Ascending aorta (tissue), 2 donors: ENCODE data around the gene NFS1. TPM values are rescaled to one million over a fixed set of nuclear protein-coding genes. Genes with fewer than 3 reads are reported as not detected.
A peak's percentile ranks its signal among the peaks of the same experiment; 100 is the strongest.

Source experiments
- DNase-seq, 2 donors: peaks; one replicate each; pipeline ENCODE4 v3.0.0-alpha.2; 2019; ENCODE audit warnings: low spot score in 2 of 2
- H3K27ac ChIP-seq, 2 donors: fragments of 200-600 bp; sonication (generic); one replicate each; pipeline ENCODE4 v1.5.1; 2016 to 2017; ENCODE audit warnings: mild to moderate bottlenecking in 1 of 2
- H3K27me3 ChIP-seq: fragments of 200-600 bp; sonication (generic); one replicate; pipeline ENCODE4 v1.5.1; 2017
- H3K36me3 ChIP-seq, 2 donors: fragments of 200-600 bp; sonication (generic); one replicate each; pipeline ENCODE4 v1.5.1; 2016
- H3K4me1 ChIP-seq, 2 donors: fragments of 200-600 bp; sonication (generic); one replicate each; pipeline ENCODE4 v1.5.1; 2016 to 2017; ENCODE audit warnings: mild to moderate bottlenecking in 1 of 2
- H3K4me3 ChIP-seq, 2 donors: fragments of 200-600 bp; sonication (generic); one replicate each; pipeline ENCODE4 v1.5.1; 2016 to 2017; ENCODE audit warnings: mild to moderate bottlenecking in 1 of 2
- H3K9me3 ChIP-seq, 2 donors: fragments of 200-600 bp; sonication (generic); one replicate each; pipeline ENCODE4 v1.5.1; 2016
- intact Hi-C: fragments of 100-400 bp; cut with DNase I; formaldehyde crosslinking; loops from one replicate; pipeline ENCODE4 v1.15.1; 2023
- total RNA-seq: library from RNA; depleted of rRNA; stranded (reverse); fragments of >200 nt; gene quantifications from one replicate; pipeline ENCODE4 v1.1.0, GENCODE V29; 2016
- TF ChIP-seq, protein P1 (sequence below), 3 experiments: fragments of 200-600 bp in 2 of 3; fragments of 450-650 bp in 1 of 3; sonication (generic) in 2 of 3; IDR thresholded peaks; one replicate each; pipeline ENCODE4 v1.5.1; 2016 to 2019; ENCODE audit warnings: antibody characterized with exemption in 3 of 3, mild to moderate bottlenecking in 1 of 3, moderate library complexity in 1 of 3

Gene NFS1
- total RNA-seq, 1 donor from 2014 or later = 62.2 TPM

DNA sequence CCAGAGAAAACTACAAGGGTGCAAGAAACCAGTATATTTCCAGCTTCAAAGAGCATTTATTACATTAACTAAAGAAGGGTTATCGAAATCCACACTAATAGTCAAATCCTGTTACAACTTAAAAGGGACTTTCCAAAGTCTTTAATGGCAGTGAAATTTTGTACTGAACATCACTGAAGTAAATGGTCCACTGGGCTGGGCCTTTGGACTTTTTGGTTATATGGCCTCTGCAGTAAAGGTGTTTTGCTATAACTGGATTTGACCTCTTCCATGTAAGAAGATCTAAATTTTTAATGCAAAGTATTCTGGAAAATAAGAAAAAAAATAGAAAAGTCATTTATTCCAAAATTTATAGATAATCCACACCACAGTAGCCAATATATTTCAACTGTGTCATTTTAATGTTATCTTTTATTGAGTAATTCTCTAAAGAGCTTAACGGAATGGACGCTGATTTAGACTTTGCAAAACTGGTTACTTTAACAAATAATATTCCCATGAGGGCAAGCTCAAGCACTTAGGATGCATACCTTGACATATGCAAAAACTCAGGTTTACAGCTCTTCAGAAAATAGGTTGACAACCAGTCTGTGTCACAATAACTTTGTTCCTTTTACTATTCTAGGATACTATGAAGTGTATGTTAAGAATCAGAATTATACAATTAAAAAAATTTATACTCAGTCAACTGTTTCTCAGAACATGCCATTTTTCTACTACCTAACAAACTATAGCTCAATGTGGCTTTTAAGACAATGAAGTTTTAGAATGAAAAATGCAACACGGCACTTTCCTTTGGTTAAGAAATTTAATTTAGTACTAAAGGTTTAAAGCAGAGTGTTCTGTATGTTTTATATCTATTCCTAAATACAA lies 35.9 kb upstream of the NFS1 start:
- intact Hi-C loops = loop anchor here (2.0 kb wide), 1 partner anchor 14 kb away; no protein-coding TSS in a partner anchor
- no peak for DNase-seq

DNA sequence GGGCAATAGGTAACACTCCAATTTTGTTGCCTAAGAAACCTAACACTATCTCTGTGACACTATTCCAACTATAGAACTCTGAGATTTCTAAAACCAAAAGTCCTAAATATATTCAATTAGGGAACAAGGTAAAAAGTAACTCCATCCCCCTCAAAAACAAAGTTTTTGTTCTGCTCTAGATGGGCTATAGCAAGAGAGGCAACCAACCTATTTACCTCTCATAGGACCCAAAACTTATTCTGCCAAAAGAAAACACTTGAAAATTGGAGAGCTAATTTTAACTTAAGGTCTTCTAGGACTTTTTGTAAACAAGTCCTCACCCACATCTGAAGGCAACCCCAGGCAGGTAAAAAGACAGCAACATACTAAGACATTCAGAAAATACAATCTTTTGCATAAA lies 35.2 kb upstream of the NFS1 start:
- no peaks in the 10 kb centered on the region for H3K27me3 ChIP-seq
- peak overlapping the region in 1 of 2 donors; percentile 13 for H3K27ac ChIP-seq
- H3K4me3 ChIP-seq = no peak overlapping the region
- H3K4me1 ChIP-seq = peaks cover 11 to 70% of the 10 kb centered on the region in 2 donors
- TF ChIP-seq, protein P1, sequence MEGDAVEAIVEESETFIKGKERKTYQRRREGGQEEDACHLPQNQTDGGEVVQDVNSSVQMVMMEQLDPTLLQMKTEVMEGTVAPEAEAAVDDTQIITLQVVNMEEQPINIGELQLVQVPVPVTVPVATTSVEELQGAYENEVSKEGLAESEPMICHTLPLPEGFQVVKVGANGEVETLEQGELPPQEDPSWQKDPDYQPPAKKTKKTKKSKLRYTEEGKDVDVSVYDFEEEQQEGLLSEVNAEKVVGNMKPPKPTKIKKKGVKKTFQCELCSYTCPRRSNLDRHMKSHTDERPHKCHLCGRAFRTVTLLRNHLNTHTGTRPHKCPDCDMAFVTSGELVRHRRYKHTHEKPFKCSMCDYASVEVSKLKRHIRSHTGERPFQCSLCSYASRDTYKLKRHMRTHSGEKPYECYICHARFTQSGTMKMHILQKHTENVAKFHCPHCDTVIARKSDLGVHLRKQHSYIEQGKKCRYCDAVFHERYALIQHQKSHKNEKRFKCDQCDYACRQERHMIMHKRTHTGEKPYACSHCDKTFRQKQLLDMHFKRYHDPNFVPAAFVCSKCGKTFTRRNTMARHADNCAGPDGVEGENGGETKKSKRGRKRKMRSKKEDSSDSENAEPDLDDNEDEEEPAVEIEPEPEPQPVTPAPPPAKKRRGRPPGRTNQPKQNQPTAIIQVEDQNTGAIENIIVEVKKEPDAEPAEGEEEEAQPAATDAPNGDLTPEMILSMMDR (IDR thresholded peaks at IDR 0.05) = no peak
- intact Hi-C loops = loop anchor here (2.0 kb wide), 1 partner anchor 14 kb away; no protein-coding TSS in a partner anchor
- H3K36me3 ChIP-seq = peaks cover 83 to 99% of the 10 kb centered on the region in 2 donors
- H3K9me3 ChIP-seq = no peaks in the 10 kb centered on the region
- DNase-seq = no peak

More for the DNA sequence above, 35.9 kb upstream of the NFS1 start:
- Histone ChIP-seq H3K36me3 (peaks cover 78 to 99% of the 10 kb centered on the region in 2 donors), H3K4me1 (peaks cover 11 to 72% of the 10 kb centered on the region in 2 donors), H3K27ac (peak overlapping the region in 1 of 2 donors; percentile 13), H3K4me3 (no peak overlapping the region), H3K27me3 (no peaks in the 10 kb centered on the region), H3K9me3 (no peaks in the 10 kb centered on the region)
- TF ChIP-seq, protein P1 (IDR thresholded peaks at IDR 0.05) = no peak

DNA sequence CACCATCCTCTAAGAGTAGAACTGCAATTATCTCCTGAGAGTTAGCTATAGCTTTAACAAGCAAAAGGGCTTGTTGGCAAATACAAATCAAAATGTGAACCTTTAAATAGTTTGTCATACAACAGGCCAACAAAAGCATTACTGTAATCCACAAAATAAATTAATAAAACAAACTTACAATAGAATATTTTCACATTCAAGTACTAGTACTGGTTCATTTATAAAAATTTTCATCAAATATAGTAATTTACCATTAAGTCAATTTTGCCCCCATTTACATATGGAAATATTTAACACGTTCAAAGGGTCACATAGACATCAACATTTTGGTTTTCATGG lies 33.5 kb upstream of the NFS1 start:
- Histone ChIP-seq H3K4me3 (no peak overlapping the region), H3K36me3 (peaks cover 87 to 100% of the 10 kb centered on the region in 2 donors), H3K27me3 (no peaks in the 10 kb centered on the region), H3K4me1 (peaks cover 5 to 58% of the 10 kb centered on the region in 2 donors), H3K9me3 (no peaks in the 10 kb centered on the region), H3K27ac (no peak overlapping the region)
- TF ChIP-seq, protein P1 (IDR thresholded peaks at IDR 0.05) = no peak
- intact Hi-C loops = no loop called here
- no peak for DNase-seq

DNA sequence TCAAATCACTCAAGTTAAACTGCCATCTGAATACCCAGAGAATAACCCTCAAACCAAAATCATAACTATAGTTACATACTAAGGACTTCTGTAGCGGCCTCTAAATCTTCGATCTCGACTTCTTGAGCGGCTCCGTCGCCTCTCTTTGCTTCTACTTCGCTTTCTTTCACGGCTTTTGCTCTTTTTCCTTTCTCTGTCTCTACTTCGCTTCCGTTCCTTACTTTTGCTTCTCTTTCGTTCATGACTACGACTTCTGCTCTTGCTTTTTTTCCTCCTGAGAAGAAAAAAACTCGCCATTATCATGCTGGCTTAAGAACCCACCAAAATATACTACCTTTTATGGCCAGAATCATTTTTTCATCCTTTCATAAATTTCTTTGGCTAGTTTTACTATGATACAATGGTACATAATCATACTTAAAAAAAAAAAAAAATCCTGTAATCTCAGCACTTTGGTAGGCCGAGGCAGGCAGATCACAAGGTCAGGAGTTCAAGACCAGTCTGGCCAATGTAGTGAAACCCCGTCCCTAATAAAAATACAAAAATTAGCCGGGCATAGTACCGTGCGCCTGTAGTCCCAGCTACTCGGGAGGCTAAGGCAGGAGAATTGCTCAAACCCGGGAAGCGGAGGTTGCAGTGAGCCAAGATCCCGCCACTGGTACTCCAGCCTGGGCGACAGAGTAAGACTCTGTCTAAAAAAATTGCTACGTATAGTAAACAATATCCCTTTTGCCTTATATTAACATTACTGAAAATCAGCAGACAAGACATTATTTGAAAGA lies 32.9 kb upstream of the NFS1 start:
- Histone ChIP-seq H3K4me3 (no peak overlapping the region), H3K9me3 (no peaks in the 10 kb centered on the region), H3K27ac (no peak overlapping the region), H3K36me3 (peaks cover 86 to 100% of the 10 kb centered on the region in 2 donors), H3K4me1 (peaks cover 5 to 57% of the 10 kb centered on the region in 2 donors), H3K27me3 (no peaks in the 10 kb centered on the region)
- intact Hi-C loops = no loop called here
- TF ChIP-seq, protein P1 (IDR thresholded peaks at IDR 0.05) = no peak
- no peak for DNase-seq

DNA sequence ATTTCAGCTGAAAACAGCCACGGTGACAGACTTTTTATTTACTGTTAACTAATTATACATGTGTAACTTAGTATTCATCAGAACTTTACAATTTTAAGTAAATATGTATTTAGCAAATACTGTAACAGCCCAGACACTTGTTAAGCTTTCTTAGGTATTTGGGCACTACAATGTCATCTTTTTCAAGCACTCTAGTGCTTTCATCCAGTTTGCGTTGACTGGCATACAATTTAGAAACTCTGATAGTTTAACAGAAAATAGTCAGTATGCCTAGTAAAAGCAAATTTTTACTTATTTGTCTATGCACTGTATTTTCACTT lies 32.3 kb upstream of the NFS1 start:
- Histone ChIP-seq H3K27ac (no peak overlapping the region), H3K4me1 (peaks cover 5 to 53% of the 10 kb centered on the region in 2 donors)
- intact Hi-C loops = no loop called here

More for the DNA sequence above, 32.3 kb upstream of the NFS1 start:
- Histone ChIP-seq H3K9me3 (no peaks in the 10 kb centered on the region), H3K4me3 (no peak overlapping the region), H3K27me3 (no peaks in the 10 kb centered on the region), H3K36me3 (peaks cover 87 to 100% of the 10 kb centered on the region in 2 donors)
- TF ChIP-seq, protein P1 (IDR thresholded peaks at IDR 0.05) = no peak
- DNase-seq = no peak
